Measurements from ENCODE around the gene SUCO. TPM values are rescaled to one million over a fixed set of nuclear protein-coding genes. Genes with fewer than 3 reads are reported as not detected.
"Not testable (repeated sequence)": the region's sequence is repeated elsewhere in the genome, so short reads cannot be mapped to it uniquely, and the experiment has no call there.

The SUCO gene
- total RNA-seq, 1 donor, result 41.6 TPM

DNA sequence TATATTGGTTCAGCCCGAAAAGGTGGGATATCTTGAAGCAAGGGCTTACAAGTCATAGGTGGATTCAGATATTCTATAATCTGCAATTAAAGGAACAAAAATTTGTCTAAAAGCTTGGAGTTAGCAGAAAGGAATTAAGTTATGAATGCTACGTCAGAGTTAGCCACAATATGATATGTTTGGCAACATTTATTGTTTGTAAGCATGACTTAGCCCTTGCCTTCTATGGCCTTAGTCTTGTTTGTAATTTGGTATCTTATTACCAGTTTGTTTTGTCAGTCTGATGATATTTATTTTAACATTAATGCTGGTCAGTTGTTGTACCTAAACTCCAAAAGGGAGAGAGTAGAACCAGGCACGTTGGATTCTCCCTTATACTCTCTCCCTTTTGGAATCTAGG lies 43.1 kb upstream of the SUCO start:
- Histone ChIP-seq H3K79me2 (ENCODE audit: insufficient read depth, low read length) (no peaks in the 10 kb centered on the region), H3K4me2 (ENCODE audit: insufficient read depth, low read length) (no peak overlapping the region), H3K27ac (ENCODE audit: low read depth, low read length) (no peak overlapping the region), H3K4me3 (ENCODE audit: insufficient read depth, low read length) (no peak overlapping the region), H3K9me3 (ENCODE audit: low read depth, low read length) (no peaks in the 10 kb centered on the region), H2AFZ (ENCODE audit: low read length) (no peak overlapping the region), H3K36me3 (ENCODE audit: insufficient read depth, low read length) (no peaks in the 10 kb centered on the region), H4K20me1 (ENCODE audit: insufficient read depth, low read length) (no peaks in the 10 kb centered on the region), H3K4me1 (ENCODE audit: insufficient read depth, low read length) (no peaks in the 10 kb centered on the region), H3K27me3 (ENCODE audit: insufficient read depth, low read length) (peaks cover 34% of the 10 kb centered on the region)
- TF ChIP-seq, protein P1, sequence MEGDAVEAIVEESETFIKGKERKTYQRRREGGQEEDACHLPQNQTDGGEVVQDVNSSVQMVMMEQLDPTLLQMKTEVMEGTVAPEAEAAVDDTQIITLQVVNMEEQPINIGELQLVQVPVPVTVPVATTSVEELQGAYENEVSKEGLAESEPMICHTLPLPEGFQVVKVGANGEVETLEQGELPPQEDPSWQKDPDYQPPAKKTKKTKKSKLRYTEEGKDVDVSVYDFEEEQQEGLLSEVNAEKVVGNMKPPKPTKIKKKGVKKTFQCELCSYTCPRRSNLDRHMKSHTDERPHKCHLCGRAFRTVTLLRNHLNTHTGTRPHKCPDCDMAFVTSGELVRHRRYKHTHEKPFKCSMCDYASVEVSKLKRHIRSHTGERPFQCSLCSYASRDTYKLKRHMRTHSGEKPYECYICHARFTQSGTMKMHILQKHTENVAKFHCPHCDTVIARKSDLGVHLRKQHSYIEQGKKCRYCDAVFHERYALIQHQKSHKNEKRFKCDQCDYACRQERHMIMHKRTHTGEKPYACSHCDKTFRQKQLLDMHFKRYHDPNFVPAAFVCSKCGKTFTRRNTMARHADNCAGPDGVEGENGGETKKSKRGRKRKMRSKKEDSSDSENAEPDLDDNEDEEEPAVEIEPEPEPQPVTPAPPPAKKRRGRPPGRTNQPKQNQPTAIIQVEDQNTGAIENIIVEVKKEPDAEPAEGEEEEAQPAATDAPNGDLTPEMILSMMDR (IDR thresholded peaks at IDR 0.05; ENCODE audit: extremely low read depth, low read depth, low read length), result no peak
- DNase-seq (ENCODE audit: insufficient read length, low spot score, missing footprints), result no peak

GRCh38 chr1:172492421-172492820 lies 40.5 kb upstream of the SUCO start:
- no peak overlapping the region for H3K27ac ChIP-seq (ENCODE audit: low read depth, low read length)
- H3K79me2 ChIP-seq (ENCODE audit: insufficient read depth, low read length), result no peaks in the 10 kb centered on the region
- no peak overlapping the region for H3K4me3 ChIP-seq (ENCODE audit: insufficient read depth, low read length)
- peaks cover 8% of the 10 kb centered on the region for H3K4me1 ChIP-seq (ENCODE audit: insufficient read depth, low read length)
- peaks cover 18% of the 10 kb centered on the region for H3K27me3 ChIP-seq (ENCODE audit: insufficient read depth, low read length)
- no peaks in the 10 kb centered on the region for H4K20me1 ChIP-seq (ENCODE audit: insufficient read depth, low read length)
- DNase-seq (ENCODE audit: insufficient read length, low spot score, missing footprints), result no peak
- H2AFZ ChIP-seq (ENCODE audit: low read length), result no peak overlapping the region
- no peaks in the 10 kb centered on the region for H3K36me3 ChIP-seq (ENCODE audit: insufficient read depth, low read length)
- no peak overlapping the region for H3K4me2 ChIP-seq (ENCODE audit: insufficient read depth, low read length)
- TF ChIP-seq, protein P1 (IDR thresholded peaks at IDR 0.05; ENCODE audit: extremely low read depth, low read depth, low read length), result no peak
- H3K9me3 ChIP-seq (ENCODE audit: low read depth, low read length), result no peaks in the 10 kb centered on the region

GRCh38 chr1:172494166-172494565 lies 38.8 kb upstream of the SUCO start:
- Histone ChIP-seq H3K79me2 (ENCODE audit: insufficient read depth, low read length) (no peaks in the 10 kb centered on the region), H4K20me1 (ENCODE audit: insufficient read depth, low read length) (no peaks in the 10 kb centered on the region), H3K27me3 (ENCODE audit: insufficient read depth, low read length) (peaks cover 5% of the 10 kb centered on the region), H3K4me3 (ENCODE audit: insufficient read depth, low read length) (no peak overlapping the region), H3K27ac (ENCODE audit: low read depth, low read length) (no peak overlapping the region), H3K9me3 (ENCODE audit: low read depth, low read length) (no peaks in the 10 kb centered on the region), H3K4me2 (ENCODE audit: insufficient read depth, low read length) (no peak overlapping the region), H3K4me1 (ENCODE audit: insufficient read depth, low read length) (peaks cover 10% of the 10 kb centered on the region), H3K36me3 (ENCODE audit: insufficient read depth, low read length) (no peaks in the 10 kb centered on the region), H2AFZ (ENCODE audit: low read length) (no peak overlapping the region)
- TF ChIP-seq, protein P1 (IDR thresholded peaks at IDR 0.05; ENCODE audit: extremely low read depth, low read depth, low read length), result no peak
- DNase-seq (ENCODE audit: insufficient read length, low spot score, missing footprints), result no peak

DNA sequence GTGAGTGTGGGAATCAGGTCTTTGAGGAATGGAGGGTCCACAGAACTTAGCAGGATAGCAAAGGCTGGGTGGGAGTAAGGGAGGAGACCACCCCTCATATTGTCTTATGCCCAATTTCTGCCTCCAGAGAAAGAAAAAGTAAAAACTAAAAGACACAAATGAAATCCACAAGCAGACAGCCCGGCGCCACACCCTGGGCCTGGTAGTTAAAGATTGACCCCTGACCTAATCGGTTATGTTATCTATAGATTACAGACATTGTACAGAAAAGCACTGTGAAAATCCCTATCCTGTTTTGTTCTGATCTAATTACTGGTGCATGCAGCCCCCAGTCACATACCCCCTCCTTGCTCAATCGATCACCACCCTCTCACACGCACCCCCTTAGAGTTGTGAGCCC lies 36.8 kb upstream of the SUCO start:
- DNase-seq (ENCODE audit: insufficient read length, low spot score, missing footprints); H2AFZ ChIP-seq (ENCODE audit: low read length); H4K20me1 ChIP-seq (ENCODE audit: insufficient read depth, low read length); H3K4me3 ChIP-seq (ENCODE audit: insufficient read depth, low read length); H3K79me2 ChIP-seq (ENCODE audit: insufficient read depth, low read length); H3K9me3 ChIP-seq (ENCODE audit: low read depth, low read length); H3K27ac ChIP-seq (ENCODE audit: low read depth, low read length); H3K27me3 ChIP-seq (ENCODE audit: insufficient read depth, low read length); H3K36me3 ChIP-seq (ENCODE audit: insufficient read depth, low read length); H3K4me1 ChIP-seq (ENCODE audit: insufficient read depth, low read length); H3K4me2 ChIP-seq (ENCODE audit: insufficient read depth, low read length): not testable (repeated sequence)
